ENCODE results near the gene CMIP.

Gene CMIP

DNA sequence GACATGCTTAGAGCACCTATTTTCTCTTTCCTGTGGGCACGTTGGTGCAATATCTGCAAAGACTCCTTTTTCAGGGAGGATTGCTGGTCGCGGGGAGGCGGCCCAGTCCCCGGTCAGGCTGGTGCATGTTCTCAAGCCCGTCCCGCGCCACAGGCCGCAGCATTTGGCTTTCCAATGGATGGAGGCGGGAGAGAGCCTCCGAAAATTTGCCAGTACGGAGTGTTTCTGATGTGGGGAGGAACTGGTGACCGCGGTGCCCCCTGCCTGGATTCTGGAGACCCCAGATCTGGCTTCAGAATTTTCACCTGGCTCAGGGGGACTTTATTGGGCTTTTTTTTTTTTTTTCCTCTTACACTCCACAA lies 2.3 kb downstream of the CMIP start:
- no peak for DNase-seq (ENCODE audit: low read depth in 2 of 2)

DNA sequence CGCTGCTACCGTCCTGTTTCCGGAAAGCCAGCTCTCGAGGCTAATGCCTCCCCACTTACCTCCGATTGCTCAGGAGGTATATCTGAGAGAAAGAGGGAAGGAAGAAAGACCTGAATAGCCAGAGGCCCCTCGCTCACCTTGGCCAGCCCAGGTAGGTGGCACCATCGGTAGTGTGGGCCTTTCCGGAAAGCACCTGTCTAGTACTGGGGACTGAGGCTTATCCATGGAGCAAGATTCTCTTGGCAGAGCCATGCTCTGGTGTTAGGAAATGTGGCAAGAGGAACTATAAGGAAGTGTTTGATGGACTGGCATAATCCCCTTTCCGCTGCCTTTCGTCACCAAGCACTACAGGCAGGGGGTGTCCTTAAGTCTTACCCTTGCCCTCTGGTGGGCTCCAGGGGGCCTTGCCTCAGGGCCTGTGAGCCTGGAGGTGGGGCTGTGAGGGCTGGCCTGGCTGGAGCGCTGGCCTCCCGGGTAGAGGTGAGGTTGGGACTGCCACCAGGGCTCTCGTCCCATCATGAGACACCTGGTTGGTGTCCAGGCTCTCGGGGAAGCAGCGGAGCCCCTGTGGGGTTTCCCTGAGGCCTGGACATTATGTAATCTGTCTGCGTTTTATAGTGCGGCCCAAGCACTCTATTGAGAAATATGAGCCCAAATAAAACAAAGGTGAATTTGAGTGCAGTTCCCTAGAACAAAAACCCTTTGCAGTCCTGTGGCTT lies 2.9 kb downstream of the CMIP start:
- no peak for DNase-seq (ENCODE audit: low read depth in 2 of 2)

DNA sequence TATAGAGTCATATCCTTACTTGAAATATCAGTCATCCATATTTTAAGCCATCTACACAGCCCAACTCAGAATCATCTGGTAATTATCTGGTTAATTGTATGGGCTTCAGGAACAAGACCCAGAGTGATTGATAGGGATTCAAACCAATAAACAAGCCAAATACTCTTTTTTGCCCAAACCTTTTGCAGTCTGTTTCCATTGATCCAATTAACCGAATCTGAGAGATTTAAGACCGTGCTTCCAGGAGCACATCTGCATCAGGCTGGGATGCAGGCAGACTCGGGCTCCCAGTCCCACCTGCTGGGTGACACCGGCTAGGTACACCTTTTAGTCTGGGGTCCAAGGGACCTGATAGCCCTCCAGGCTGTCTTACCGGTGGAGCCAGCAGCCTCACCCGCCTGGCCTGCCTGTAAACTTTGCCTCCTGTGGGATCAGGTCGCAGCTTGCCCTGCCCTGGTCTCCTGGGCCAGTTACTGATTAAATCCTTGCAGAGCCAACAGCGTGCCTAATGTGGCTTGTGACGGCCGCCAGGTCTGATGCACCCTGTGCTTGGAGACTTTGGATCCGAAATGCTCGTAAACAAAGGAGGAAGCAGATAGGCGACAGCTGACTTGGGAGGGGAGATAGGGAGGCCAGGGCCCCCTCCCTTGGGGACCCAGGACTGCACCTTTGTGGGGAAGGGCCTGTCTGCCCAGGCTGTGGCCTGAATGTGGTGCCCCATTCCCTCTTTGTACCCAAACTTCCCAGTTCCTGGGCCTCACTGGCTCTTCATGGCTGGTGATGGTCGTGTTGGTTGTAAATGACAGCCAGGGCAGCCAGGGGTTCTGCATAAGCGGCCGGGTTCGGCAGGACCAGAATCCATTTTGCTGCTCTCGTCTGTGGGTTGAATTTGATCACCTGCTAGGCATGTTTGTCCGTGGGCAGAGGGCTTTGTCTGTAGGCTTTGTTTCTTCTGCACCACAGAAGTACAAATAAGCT lies 3.8 kb downstream of the CMIP start:
- DNase-seq (ENCODE audit: low read depth in 2 of 2): no peak

DNA sequence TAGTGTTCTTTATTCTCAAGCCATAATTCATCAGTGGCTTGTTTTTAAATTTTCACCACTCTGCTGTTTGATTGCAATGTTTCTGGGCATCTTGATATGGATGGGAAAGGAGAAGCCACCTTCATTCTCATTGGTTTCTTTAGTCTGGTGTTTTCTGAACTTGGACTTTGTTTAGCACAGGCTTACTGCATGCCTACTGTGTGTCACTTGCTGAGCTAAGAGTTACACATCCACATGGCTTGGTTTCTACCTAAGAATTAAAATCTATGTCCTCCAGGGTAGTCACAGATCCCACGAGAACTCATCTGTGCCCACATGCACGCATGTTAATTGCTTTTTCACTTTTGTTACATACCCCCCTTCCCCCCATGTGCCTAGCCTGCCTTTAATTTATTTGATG lies 4.6 kb downstream of the CMIP start:
- no peak for DNase-seq (ENCODE audit: low read depth in 2 of 2)

DNA sequence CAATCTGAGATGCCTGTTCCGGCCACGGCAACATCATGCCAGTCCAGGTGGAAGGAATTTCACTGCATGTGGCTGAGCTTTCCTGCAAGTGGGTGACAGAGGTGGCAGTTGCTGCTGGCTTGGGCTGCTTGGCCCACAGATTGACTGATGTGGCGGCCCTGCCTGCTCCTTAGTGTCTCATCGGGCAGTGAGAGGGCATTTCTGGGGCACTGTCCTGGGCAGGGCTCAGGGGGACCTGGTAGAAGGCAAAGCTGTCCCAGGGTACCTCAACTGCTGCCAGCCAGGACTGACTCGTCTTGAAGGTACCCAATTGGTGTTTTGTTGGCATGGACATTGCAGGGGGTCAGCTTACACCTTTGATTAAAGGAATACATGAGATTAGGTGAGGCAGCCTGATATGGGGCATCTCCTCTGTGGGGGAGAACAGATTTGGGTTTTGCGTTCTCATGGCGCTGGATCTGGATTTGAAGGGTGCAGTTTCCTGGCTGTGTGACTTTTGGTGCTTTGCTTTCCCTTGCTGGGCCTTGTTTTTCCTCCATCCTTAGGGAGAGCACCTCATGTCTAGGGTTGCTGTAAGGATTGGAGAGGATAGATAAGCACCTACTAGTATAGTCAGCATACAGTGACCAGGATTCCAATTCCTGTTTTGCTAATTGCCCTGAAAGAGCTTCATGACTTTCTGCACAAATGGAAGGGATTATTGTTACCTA lies 5.4 kb downstream of the CMIP start:
- DNase-seq (ENCODE audit: low read depth in 2 of 2): no peak

DNA sequence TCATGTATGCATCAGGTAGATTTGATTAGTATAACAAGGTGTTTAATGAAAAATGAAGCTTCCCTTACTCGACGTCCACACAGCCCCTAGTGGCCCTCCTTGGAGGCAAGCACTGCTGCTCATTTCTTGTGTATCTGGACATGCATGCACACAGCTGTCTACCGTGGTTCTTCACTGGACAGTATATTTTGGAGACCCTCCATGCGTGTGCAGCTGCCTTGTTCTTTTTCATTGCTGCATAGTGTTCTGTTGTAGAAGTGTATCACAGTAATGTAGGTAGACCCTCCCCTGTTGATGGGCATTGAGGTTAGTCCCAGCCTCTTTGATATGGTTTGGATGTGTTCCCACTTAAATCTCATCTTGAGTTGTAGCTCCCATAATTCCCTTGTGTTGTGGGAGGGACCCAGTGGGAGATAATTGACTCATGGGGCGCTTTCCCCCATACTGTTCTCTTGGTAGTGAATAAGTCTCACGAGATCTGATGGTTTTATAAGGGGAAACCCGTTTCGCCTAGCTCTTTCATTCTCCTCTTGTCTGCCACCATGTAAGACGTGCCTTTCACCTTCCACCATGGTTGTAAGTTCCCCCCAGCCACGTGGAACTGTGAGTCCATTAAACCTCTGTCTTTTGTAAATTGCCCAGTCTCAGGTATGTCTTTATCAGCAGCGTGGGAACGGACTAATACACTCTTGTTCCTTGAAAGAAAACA lies 6.3 kb downstream of the CMIP start:
- DNase-seq (ENCODE audit: low read depth in 2 of 2): no peak

DNA sequence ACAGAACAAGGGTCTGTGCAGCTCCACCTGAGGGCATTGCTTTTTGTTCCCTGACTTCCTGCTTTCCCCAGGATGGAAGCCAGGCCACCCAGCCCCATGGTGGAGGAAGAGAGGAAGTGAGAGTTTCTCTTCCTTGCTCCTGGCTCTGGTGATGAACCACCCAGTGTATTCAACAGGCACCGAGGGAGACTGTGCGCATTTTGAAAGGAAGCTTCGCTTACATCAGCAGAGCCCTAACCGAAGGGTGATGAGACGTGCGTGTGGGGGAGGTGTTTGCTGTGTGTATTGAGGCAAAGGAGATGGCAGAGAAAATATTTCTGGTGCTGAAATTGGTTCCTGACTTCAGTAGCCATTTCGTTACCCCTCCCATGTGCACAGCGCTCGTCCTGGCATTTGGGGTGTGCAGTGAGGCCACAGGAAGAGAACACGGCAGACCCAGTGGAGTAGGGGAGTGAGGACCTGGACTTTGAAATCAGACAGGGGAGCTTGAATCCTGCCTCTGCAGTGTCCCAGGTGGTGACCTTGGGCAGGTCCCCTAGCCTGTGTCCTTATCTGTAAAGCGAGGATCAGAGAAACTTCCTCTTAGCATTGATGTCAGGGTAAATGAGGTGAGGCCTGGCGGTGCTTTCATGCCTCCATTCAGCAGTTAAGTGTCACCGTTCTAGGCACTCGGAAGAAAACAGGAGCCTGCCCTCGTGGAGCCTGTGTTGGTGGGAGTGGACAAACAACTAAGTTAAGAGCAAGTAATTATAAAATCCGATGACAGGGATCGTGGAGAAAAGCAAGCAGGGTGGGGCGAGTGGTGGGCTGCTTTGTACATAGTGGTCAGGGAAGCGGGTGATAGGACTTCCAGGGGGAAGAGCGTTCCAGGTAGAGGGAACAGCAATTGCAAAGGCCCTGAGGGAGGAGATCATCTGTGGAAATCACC lies 7.4 kb downstream of the CMIP start:
- no peak for DNase-seq (ENCODE audit: low read depth in 2 of 2)

DNA sequence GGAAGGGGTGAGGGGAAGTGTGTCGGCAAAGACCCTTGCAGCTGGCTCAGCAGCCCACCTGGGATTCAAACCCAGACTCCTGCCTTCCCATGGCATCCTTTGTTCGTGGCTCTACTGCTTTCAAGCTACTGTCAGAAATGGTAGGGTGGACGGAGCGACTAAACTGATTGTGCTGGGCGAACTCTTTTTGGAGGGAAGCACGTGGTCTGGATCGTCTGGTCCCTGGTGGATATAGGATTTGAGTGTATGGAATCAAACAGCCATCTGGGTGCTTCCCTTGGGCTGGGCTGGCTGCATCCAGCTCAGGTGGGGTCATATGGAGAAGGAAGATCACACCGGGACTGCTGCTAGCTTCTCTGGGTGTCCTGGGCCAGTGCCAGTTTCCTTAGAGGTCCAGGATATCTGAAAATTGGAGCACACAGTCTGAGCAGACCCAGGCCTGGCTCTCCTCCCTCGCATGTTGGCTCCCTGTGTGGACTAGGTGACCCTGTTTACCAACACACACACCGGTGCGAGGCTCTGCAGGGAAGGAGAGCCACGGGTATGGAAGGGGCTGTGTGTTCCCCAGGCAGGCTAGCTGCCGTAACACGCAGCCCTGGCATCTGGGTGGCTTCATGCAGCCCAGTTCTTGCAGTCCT lies 8.6 kb downstream of the CMIP start:
- no peak for DNase-seq (ENCODE audit: low read depth in 2 of 2)

DNA sequence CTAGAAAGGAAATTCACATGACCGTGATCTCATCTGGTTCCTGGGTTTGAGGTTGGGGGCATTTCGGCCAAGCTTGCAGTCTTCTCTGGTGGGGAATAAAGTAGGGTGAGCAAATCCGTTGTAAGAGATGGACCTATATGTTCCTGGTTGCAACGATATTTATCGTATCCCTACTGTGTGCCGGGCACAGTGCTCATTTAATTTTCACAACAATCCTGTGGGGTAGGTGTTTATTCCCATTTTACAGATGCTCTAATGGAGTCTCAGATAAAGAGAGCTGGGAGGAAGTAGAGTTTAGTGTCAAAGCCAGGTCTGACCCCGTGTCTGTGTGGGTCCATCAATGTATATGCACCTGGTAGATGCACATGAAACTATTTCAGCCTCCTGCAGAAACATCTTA lies 9.4 kb downstream of the CMIP start:
- DNase-seq (ENCODE audit: low read depth in 2 of 2): no peak

DNA sequence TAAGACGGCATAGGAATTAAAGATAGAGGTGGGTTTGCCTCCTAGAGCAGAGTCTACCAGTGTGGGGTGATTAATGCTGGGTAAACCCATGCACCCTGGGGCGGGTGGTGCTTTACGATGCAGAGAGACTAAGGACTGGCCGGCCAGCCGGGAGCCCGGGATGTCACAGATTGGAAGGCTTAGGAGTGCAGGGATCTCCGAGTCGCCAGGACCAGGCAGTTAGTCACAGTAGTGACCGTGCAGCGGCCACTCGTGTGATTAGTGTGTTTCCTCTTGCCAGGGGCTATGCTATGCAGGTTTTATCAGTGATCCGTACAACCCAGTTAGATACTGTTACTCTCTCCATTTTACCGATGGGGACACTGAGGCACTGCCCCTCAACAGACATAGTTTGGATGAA lies 10.4 kb downstream of the CMIP start:
- DNase-seq (ENCODE audit: low read depth in 2 of 2): no peak

DNA sequence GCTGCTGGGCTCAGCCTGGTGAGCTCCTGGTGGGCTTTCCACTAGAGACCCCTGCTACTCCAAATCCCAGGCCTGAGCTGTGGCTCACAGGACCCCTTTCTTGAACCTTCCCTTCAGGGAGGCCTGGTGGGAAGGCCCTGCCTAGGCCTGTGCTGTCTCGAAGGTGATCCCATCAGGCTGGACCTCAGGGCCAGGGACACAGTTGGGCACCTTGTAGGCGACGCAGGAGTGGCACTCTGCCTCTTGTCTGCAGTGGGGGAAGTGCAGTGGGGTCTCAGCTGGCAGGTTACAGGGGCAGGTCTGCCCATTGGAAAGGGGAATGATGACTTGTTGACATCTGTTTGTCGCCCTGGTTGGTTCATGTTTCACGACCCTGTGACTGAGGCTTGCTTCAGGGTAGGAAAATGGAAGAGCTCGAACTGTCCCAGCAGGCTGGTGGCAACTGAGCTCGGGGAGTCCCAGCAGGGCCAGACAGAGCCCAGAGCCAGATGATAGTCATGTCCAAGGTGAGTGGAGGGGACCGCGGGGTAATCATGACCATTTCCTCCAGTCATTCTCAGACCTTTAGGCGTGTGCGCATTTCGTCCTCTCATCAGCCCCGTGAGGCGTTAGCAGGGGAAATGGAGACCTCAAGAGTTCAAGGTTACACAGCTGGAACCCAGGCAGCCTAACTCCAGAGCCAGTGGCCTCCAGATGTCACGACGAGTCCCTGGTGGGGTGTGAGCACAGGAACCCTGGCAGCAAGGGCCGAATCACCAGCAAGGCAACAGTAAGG lies 11.3 kb downstream of the CMIP start:
- no peak for DNase-seq (ENCODE audit: low read depth in 2 of 2)

DNA sequence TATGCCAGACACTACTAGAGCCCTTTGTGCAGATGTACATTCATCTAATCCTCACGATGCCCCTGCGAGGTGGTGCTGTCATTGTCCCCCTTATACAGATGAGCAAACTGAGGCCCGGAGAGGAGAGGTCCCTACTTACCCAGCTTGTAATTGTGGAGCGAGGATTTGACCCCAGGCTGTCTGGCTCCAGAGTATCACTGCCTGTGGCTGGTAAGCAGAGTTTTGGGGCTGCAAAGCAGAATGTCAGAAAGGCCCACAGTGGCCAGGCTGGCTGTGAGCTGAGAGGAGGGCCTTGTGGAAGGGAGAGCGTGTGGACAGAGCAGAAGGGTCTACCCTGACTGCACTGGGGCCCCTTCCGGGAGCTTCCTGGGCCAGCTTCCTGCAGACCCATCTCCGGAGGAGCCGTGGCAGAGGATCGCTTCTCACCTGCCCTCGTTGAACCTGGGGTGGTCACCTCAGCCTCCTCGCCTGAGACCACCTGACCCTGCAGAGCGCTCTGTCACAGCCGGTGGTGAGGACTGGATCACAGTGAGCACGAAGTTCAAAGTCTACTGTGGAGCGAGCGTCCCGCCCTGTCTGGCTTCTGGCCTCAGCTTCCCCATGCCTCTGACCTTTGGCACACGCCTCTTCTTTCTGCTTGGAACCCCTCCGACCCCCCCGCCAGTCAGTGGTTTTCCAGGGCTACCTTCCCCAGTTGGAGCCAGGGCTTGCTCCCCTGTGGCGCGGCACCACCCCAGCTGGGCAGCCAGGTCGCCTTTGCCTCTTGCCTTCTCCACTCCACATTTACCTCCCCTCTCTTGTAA lies 12.1 kb downstream of the CMIP start:
- no peak for DNase-seq (ENCODE audit: low read depth in 2 of 2)

DNA sequence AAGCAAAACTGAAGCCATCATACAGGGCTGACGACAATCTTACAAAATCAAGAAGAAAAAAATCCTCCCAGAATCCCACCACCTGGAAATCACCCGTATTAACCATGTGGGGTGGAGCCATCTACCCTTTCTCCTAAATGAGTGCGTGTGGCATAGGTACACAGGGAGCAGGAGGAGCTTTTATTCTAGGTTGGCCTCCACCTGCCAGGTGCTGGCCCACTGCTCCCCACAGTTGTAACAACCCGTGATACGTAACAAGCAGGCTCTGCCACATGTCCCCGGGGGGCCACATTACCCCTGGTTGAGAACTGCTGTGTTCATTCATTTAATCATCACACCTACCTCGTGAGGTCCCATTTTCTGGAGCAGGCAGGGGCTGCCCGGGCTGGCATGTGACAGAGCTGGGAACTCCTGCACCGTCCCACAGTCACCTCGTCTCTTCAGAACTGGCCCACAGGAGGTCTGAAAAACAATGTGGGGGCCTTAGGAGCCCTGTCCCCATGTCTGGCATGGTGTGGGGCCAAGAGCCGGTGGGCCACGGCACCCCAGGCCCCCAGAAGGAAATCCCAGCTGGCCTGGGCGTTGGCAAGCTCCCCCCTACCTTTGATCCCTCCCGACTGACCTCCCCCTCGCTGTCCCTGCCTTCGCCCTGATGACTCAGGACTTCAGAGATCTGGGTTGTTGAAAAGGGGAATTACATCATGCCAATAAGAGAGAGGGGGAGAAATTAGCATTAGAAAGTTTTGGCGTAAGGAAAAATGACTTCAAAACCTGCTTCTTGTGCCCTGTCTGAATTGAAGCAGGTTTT lies 12.9 kb downstream of the CMIP start:
- no peak for DNase-seq (ENCODE audit: low read depth in 2 of 2)

DNA sequence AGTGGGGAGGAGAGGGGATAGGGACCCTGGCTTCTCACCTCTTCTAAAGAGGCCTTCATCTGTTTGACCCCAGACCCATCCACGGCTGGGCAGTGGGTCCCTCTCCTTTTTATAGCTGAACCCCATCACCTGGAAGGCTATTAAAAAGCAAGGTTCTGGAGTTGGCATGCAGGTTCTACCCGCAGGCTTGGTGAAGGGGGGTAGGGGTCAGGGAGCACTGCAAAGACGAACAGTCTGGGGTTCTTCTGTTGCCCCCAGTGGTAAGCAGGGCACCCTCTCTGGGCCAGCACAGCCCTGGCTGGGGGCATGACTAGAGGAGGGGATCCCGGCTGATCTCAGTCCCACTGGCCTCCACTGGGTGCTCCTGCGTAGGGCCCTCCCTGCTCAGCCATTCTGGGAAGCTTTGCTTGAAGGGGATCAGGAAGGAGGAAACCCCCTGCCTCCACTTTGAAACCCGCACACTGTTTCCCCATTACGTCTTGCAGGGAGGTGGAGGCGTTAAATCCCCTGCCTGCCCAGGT lies 13.6 kb downstream of the CMIP start:
- no peak for DNase-seq (ENCODE audit: low read depth in 2 of 2)

DNA sequence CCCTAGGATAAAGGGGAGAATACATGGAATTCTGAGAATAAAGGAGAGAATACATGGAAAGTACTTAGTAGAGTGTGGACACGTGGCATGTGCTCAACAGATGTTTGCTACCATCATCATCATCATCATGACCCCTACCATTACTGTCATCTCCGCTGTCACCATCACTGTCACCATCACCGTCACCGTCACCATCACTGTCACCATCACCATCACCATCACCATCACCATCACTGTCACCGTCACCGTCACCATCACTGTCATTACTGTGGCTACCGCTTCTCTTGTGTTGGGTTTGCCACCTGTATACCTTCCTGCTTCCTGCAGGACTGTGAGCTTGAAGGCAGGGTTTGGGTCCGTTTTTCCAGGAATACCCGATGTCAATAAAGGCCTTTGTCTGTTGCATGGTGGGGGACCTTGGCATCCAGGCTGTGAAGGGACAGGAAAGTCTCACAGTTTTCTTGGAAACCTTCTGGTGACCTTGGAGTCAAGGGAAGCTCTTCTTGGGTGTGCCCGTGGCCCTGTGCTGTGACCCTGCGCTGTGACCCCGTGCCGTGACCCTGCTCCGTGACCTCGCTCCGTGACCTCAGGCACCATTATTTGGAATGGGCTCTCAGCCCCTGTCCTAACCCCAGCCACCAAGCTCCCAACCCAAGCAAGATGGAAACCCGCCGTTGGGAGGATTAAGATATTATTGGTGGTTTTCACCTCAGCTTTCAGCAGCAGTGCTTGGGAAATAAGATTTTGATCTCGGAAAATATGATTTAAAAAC lies 14.4 kb downstream of the CMIP start:
- no peak for DNase-seq (ENCODE audit: low read depth in 2 of 2)

DNA sequence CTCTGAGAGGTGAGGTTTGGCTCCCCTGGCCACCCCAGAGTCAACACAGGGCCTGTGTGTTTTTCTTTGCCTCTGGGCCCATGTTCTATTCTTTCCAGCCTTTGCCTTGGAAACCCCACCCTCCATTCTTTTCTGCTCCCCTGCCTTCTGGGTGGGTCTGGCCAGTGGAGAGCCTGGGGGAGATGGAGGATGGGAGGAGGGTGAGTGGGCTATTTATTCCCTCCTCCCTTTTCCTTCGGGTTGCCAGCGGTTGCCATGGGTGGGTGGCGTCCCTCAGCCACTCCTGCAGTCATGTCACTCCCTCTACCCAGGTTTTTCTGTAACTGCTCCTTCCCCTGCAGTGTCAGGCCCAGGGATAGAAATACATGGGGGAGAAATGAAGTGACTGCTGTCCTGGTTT lies 15.5 kb downstream of the CMIP start:
- no peak for DNase-seq (ENCODE audit: low read depth in 2 of 2)

DNA sequence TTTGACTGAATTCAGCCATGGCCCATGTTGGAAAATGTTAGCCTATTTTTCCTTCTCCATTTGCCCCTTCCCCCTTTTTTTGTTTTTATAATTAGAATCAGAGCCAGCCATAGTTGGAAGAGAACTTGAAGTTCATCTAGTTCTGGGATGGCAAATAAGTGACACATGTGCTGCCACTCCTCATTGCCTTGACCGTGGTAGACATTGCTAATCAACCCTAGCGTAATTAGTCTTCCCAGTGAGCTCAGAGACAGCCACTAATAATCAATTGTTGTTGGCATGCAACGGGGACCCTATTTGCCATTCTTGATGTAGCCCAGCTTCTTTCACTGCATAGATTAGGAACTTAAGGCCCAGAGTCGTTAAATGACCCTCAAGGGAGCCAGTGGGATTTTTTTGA lies 16.6 kb downstream of the CMIP start:
- DNase-seq (ENCODE audit: low read depth in 2 of 2): no peak

All from stimulated activated CD4-positive, alpha-beta T cell treated with anti-CD3 and anti-CD28 coated beads, Interleukin-1b, Interleukin-23, amount 100 ng/mL, for 1 hour (primary cell).